Mammary epithelial cell (primary cell): ENCODE measurements around the gene WDR1.

Source experiments
- CTCF ChIP-seq, 2 donors: IDR thresholded peaks in 1 of 2; conservative IDR thresholded peaks in 1 of 2; 2 replicates each; pipeline ENCODE4 v1.5.1; 2011 to 2012; ENCODE audit warnings: inconsistent platforms in 2 of 2, low read length in 2 of 2, mild to moderate bottlenecking in 2 of 2, control low read depth in 1 of 2, low read depth in 1 of 2; ENCODE audit not compliant: insufficient read depth in 1 of 2; ENCODE audit errors: extremely low read depth in 1 of 2
- EZH2 ChIP-seq: IDR thresholded peaks from 2 replicates; pipeline ENCODE4 v1.6.1; 2012; ENCODE audit warnings: low read length, inconsistent platforms, borderline replicate concordance

GRCh38 chr4:10129196-10130177 is 12.9 kb upstream of the WDR1 start:
- TF ChIP-seq CTCF (conservative IDR thresholded peaks at IDR 0.05 in 1 of 2, IDR thresholded peaks at IDR 0.05 in 1 of 2; ENCODE audit: extremely low read depth in 1 of 2, insufficient read depth in 1 of 2, low read depth in 1 of 2, low read length in 2 of 2) (no peak), EZH2 (no peak)
